HUES6 (cell line): ENCODE data around the gene RAD51B.

Experiments
- H3K27ac ChIP-seq: 2 replicates; pipeline ENCODE4 v1.7.0; 2013; ENCODE audit warnings: low read depth, mild to moderate bottlenecking, low read length, inconsistent platforms
- H3K27me3 ChIP-seq: 2 replicates; pipeline ENCODE4 v1.6.1; 2013; ENCODE audit warnings: low read length; ENCODE audit not compliant: control insufficient read depth, insufficient read depth
- H3K36me3 ChIP-seq: 2 replicates; pipeline ENCODE4 v1.6.1; 2013; ENCODE audit warnings: low read length; ENCODE audit not compliant: control insufficient read depth, insufficient read depth
- H3K4me1 ChIP-seq: 2 replicates; pipeline ENCODE4 v1.6.1; 2013; ENCODE audit warnings: low read length; ENCODE audit not compliant: control insufficient read depth, insufficient read depth
- H3K4me3 ChIP-seq: 2 replicates; pipeline ENCODE4 v1.5.1; 2013; ENCODE audit warnings: low read depth, low read length
- H3K9ac ChIP-seq: one replicate; pipeline ENCODE4 v1.6.1; 2013; ENCODE audit warnings: mild to moderate bottlenecking, low read length
- H3K9me3 ChIP-seq: 2 replicates; pipeline ENCODE4 v1.6.1; 2013; ENCODE audit warnings: low read depth, low read length; ENCODE audit not compliant: control insufficient read depth, insufficient read depth

Gene RAD51B

GRCh38 chr14:67863223-67863622 is 43.6 kb downstream of the RAD51B start:
- Histone ChIP-seq H3K9me3 (peaks cover 10% of the 10 kb centered on the region), H3K9ac (no peak overlapping the region), H3K27me3 (no peaks in the 10 kb centered on the region)

GRCh38 chr14:67875175-67876006 is 55.8 kb downstream of the RAD51B start:
- Histone ChIP-seq H3K27ac (no peak overlapping the region), H3K27me3 (no peaks in the 10 kb centered on the region), H3K4me3 (no peak overlapping the region), H3K9ac (no peak overlapping the region), H3K4me1 (peaks cover 6% of the 10 kb centered on the region), H3K36me3 (no peaks in the 10 kb centered on the region), H3K9me3 (no peaks in the 10 kb centered on the region)

More at GRCh38 chr14:67863223-67863622, 43.6 kb downstream of the RAD51B start:
- H3K4me1 ChIP-seq, result 0 out of 2 replicates have a peak, but pooled peaks cover 9% of the 10 kb centered on the region
- H3K36me3 ChIP-seq, result peaks cover 11% of the 10 kb centered on the region; the same call in 1 of the 2 replicates
- H3K27ac ChIP-seq, result no peak overlapping the region
- no peak overlapping the region for H3K4me3 ChIP-seq

GRCh38 chr14:67879026-67879425 is 59.4 kb downstream of the RAD51B start:
- Histone ChIP-seq H3K4me3 (no peak overlapping the region), H3K36me3 (no peaks in the 10 kb centered on the region), H3K4me1 (peaks cover 6% of the 10 kb centered on the region), H3K9ac (no peak overlapping the region), H3K27me3 (no peaks in the 10 kb centered on the region), H3K9me3 (no peaks in the 10 kb centered on the region), H3K27ac (no peak overlapping the region)

- H3K4me1 ChIP-seq, result peaks cover 5% of the 10 kb centered on the region
- no peak overlapping the region for H3K4me3 ChIP-seq
- no peak overlapping the region for H3K27ac ChIP-seq
- no peak overlapping the region for H3K9ac ChIP-seq
- H3K27me3 ChIP-seq, result no peaks in the 10 kb centered on the region
- H3K9me3 ChIP-seq, result no peaks in the 10 kb centered on the region
- no peaks in the 10 kb centered on the region for H3K36me3 ChIP-seq
These were observed 61.6 kb downstream of the RAD51B start for GRCh38 chr14:67881225-67881624.

- Histone ChIP-seq H3K27me3 (no peaks in the 10 kb centered on the region), H3K4me3 (no peak overlapping the region), H3K36me3 (no peaks in the 10 kb centered on the region), H3K4me1 (no peaks in the 10 kb centered on the region), H3K27ac (no peak overlapping the region), H3K9ac (no peak overlapping the region), H3K9me3 (no peaks in the 10 kb centered on the region)
These were observed 63.5 kb downstream of the RAD51B start for GRCh38 chr14:67882986-67883555.

GRCh38 chr14:67883717-67884116 is 64.1 kb downstream of the RAD51B start:
- Histone ChIP-seq H3K4me1 (no peaks in the 10 kb centered on the region), H3K27ac (no peak overlapping the region), H3K9ac (no peak overlapping the region), H3K36me3 (no peaks in the 10 kb centered on the region), H3K9me3 (no peaks in the 10 kb centered on the region), H3K27me3 (no peaks in the 10 kb centered on the region), H3K4me3 (no peak overlapping the region)

GRCh38 chr14:67886191-67886590 is 66.6 kb downstream of the RAD51B start:
- Histone ChIP-seq H3K9me3 (no peaks in the 10 kb centered on the region), H3K4me1 (no peaks in the 10 kb centered on the region), H3K27me3 (no peaks in the 10 kb centered on the region), H3K9ac (no peak overlapping the region), H3K36me3 (no peaks in the 10 kb centered on the region), H3K4me3 (no peak overlapping the region), H3K27ac (no peak overlapping the region)

GRCh38 chr14:67887478-67887877 is 67.9 kb downstream of the RAD51B start:
- Histone ChIP-seq H3K9me3 (no peaks in the 10 kb centered on the region), H3K27me3 (no peaks in the 10 kb centered on the region), H3K4me3 (no peak overlapping the region), H3K9ac (no peak overlapping the region), H3K4me1 (peaks cover 3% of the 10 kb centered on the region; the same call in 1 of the 2 replicates), H3K36me3 (no peaks in the 10 kb centered on the region), H3K27ac (no peak overlapping the region)

- H3K4me1 ChIP-seq, result peaks cover 6% of the 10 kb centered on the region; the same call in 1 of the 2 replicates
- H3K36me3 ChIP-seq, result no peaks in the 10 kb centered on the region
- H3K27me3 ChIP-seq, result no peaks in the 10 kb centered on the region
- no peaks in the 10 kb centered on the region for H3K9me3 ChIP-seq
- H3K9ac ChIP-seq, result no peak overlapping the region
- H3K4me3 ChIP-seq, result no peak overlapping the region
- no peak overlapping the region for H3K27ac ChIP-seq
These were observed 69.9 kb downstream of the RAD51B start for GRCh38 chr14:67889455-67889854.

- no peak overlapping the region for H3K27ac ChIP-seq
- H3K9ac ChIP-seq, result no peak overlapping the region
- H3K4me3 ChIP-seq, result no peak overlapping the region
- H3K36me3 ChIP-seq, result no peaks in the 10 kb centered on the region
- H3K9me3 ChIP-seq, result no peaks in the 10 kb centered on the region
- H3K27me3 ChIP-seq, result no peaks in the 10 kb centered on the region
- peaks cover 6% of the 10 kb centered on the region; the same call in 1 of the 2 replicates for H3K4me1 ChIP-seq
These were observed 73.0 kb downstream of the RAD51B start for GRCh38 chr14:67892466-67893100.

- Histone ChIP-seq H3K27me3 (no peaks in the 10 kb centered on the region), H3K36me3 (no peaks in the 10 kb centered on the region), H3K9me3 (peaks cover 9% of the 10 kb centered on the region), H3K4me1 (no peaks in the 10 kb centered on the region), H3K4me3 (no peak overlapping the region), H3K27ac (no peak overlapping the region), H3K9ac (no peak overlapping the region)
These were observed 80.7 kb downstream of the RAD51B start for GRCh38 chr14:67900231-67900630.
